ENCODE results near the gene SORBS2.

The SORBS2 gene

GRCh38 chr4:185671066-185671465 lies 140.9 kb downstream of the SORBS2 start:
- Mint-ChIP-seq H3K36me3 (ENCODE audit: low read depth) (no peaks in the 10 kb centered on the region), H3K4me3 (no peak overlapping the region), H3K27me3 (no peaks in the 10 kb centered on the region), H3K9me3 (no peaks in the 10 kb centered on the region), H3K27ac (no peak overlapping the region), H3K4me1 (no peaks in the 10 kb centered on the region)
- DNase-seq: no peak
- ATAC-seq: no peak

GRCh38 chr4:185669288-185669687 lies 142.7 kb downstream of the SORBS2 start:
- DNase-seq: no peak
- no peaks in the 10 kb centered on the region for H3K4me1 Mint-ChIP-seq
- no peaks in the 10 kb centered on the region for H3K27me3 Mint-ChIP-seq
- ATAC-seq: no peak
- H3K27ac Mint-ChIP-seq: no peak overlapping the region
- H3K36me3 Mint-ChIP-seq (ENCODE audit: low read depth): no peaks in the 10 kb centered on the region
- H3K4me3 Mint-ChIP-seq: no peak overlapping the region
- no peaks in the 10 kb centered on the region for H3K9me3 Mint-ChIP-seq

- H3K4me3 Mint-ChIP-seq: no peak overlapping the region
- H3K27me3 Mint-ChIP-seq: no peaks in the 10 kb centered on the region
- H3K27ac Mint-ChIP-seq: no peak overlapping the region
- H3K36me3 Mint-ChIP-seq (ENCODE audit: low read depth): no peaks in the 10 kb centered on the region
- ATAC-seq (no peak), DNase-seq (no peak)
- no peaks in the 10 kb centered on the region for H3K4me1 Mint-ChIP-seq
- H3K9me3 Mint-ChIP-seq: no peaks in the 10 kb centered on the region
These were observed 145.8 kb downstream of the SORBS2 start for GRCh38 chr4:185666156-185666555.

GRCh38 chr4:185665655-185666054 lies 146.3 kb downstream of the SORBS2 start:
- H3K27me3 Mint-ChIP-seq: no peaks in the 10 kb centered on the region

GRCh38 chr4:185664481-185664880 lies 147.5 kb downstream of the SORBS2 start:
- Mint-ChIP-seq H3K27me3 (no peaks in the 10 kb centered on the region), H3K4me1 (no peaks in the 10 kb centered on the region), H3K9me3 (no peaks in the 10 kb centered on the region), H3K4me3 (no peak overlapping the region), H3K27ac (no peak overlapping the region), H3K36me3 (ENCODE audit: low read depth) (no peaks in the 10 kb centered on the region)
- DNase-seq: no peak
- ATAC-seq: no peak

More at GRCh38 chr4:185665655-185666054, 146.3 kb downstream of the SORBS2 start:
- no peak for ATAC-seq
- H3K9me3 Mint-ChIP-seq: no peaks in the 10 kb centered on the region
- no peak for DNase-seq
- no peaks in the 10 kb centered on the region for H3K36me3 Mint-ChIP-seq (ENCODE audit: low read depth)
- H3K4me1 Mint-ChIP-seq: no peaks in the 10 kb centered on the region
- H3K4me3 Mint-ChIP-seq: no peak overlapping the region
- no peak overlapping the region for H3K27ac Mint-ChIP-seq

- no peaks in the 10 kb centered on the region for H3K27me3 Mint-ChIP-seq
- H3K4me1 Mint-ChIP-seq: peaks cover 2% of the 10 kb centered on the region
- no peak for DNase-seq
- ATAC-seq: no peak
- H3K9me3 Mint-ChIP-seq: no peaks in the 10 kb centered on the region
- no peaks in the 10 kb centered on the region for H3K36me3 Mint-ChIP-seq (ENCODE audit: low read depth)
- H3K27ac Mint-ChIP-seq: no peak overlapping the region
- H3K4me3 Mint-ChIP-seq: no peak overlapping the region
These were observed 149.8 kb downstream of the SORBS2 start for GRCh38 chr4:185662030-185662778.

- Mint-ChIP-seq H3K27ac (no peak overlapping the region), H3K4me3 (no peak overlapping the region), H3K36me3 (ENCODE audit: low read depth) (no peaks in the 10 kb centered on the region), H3K27me3 (no peaks in the 10 kb centered on the region), H3K4me1 (peaks cover 2% of the 10 kb centered on the region), H3K9me3 (no peaks in the 10 kb centered on the region)
- DNase-seq (no peak), ATAC-seq (no peak)
These were observed 151.7 kb downstream of the SORBS2 start for GRCh38 chr4:185660340-185660739.

GRCh38 chr4:185657699-185658098 lies 154.3 kb downstream of the SORBS2 start:
- Mint-ChIP-seq H3K4me1 (peaks cover 2% of the 10 kb centered on the region), H3K9me3 (no peaks in the 10 kb centered on the region), H3K4me3 (no peak overlapping the region), H3K27me3 (no peaks in the 10 kb centered on the region), H3K27ac (no peak overlapping the region), H3K36me3 (ENCODE audit: low read depth) (no peaks in the 10 kb centered on the region)
- no peak for DNase-seq
- ATAC-seq: peak; percentile 28

- ATAC-seq (no peak), DNase-seq (no peak)
- H3K27ac Mint-ChIP-seq: no peak overlapping the region
- no peaks in the 10 kb centered on the region for H3K27me3 Mint-ChIP-seq
- peaks cover 2% of the 10 kb centered on the region for H3K4me1 Mint-ChIP-seq
- no peaks in the 10 kb centered on the region for H3K36me3 Mint-ChIP-seq (ENCODE audit: low read depth)
- H3K9me3 Mint-ChIP-seq: no peaks in the 10 kb centered on the region
- no peak overlapping the region for H3K4me3 Mint-ChIP-seq
These were observed 154.8 kb downstream of the SORBS2 start for GRCh38 chr4:185657183-185657582.

- DNase-seq: no peak
- ATAC-seq: no peak
- no peaks in the 10 kb centered on the region for H3K27me3 Mint-ChIP-seq
- peaks cover 2% of the 10 kb centered on the region for H3K4me1 Mint-ChIP-seq
- H3K9me3 Mint-ChIP-seq: no peaks in the 10 kb centered on the region
- H3K4me3 Mint-ChIP-seq: no peak overlapping the region
- H3K27ac Mint-ChIP-seq: no peak overlapping the region
- H3K36me3 Mint-ChIP-seq (ENCODE audit: low read depth): no peaks in the 10 kb centered on the region
These were observed 155.5 kb downstream of the SORBS2 start for GRCh38 chr4:185656467-185656931.

- Mint-ChIP-seq H3K4me3 (no peak overlapping the region), H3K27me3 (peaks cover 1% of the 10 kb centered on the region), H3K36me3 (ENCODE audit: low read depth) (no peaks in the 10 kb centered on the region), H3K9me3 (no peaks in the 10 kb centered on the region), H3K27ac (no peak overlapping the region), H3K4me1 (peaks cover 2% of the 10 kb centered on the region)
- DNase-seq: no peak
- ATAC-seq: no peak
These were observed 156.9 kb downstream of the SORBS2 start for GRCh38 chr4:185654965-185655554.

- H3K4me1 Mint-ChIP-seq: peaks cover 2% of the 10 kb centered on the region
- H3K27me3 Mint-ChIP-seq: peaks cover 4% of the 10 kb centered on the region
- H3K9me3 Mint-ChIP-seq: no peaks in the 10 kb centered on the region
- no peak for ATAC-seq
- H3K4me3 Mint-ChIP-seq: no peak overlapping the region
- H3K27ac Mint-ChIP-seq: no peak overlapping the region
- DNase-seq: no peak
- H3K36me3 Mint-ChIP-seq (ENCODE audit: low read depth): no peaks in the 10 kb centered on the region
These were observed 157.7 kb downstream of the SORBS2 start for GRCh38 chr4:185654311-185654710.

GRCh38 chr4:185651851-185652250 lies 160.1 kb downstream of the SORBS2 start:
- Mint-ChIP-seq H3K36me3 (ENCODE audit: low read depth) (no peaks in the 10 kb centered on the region), H3K27ac (no peak overlapping the region), H3K9me3 (no peaks in the 10 kb centered on the region), H3K27me3 (peaks cover 9% of the 10 kb centered on the region), H3K4me1 (no peaks in the 10 kb centered on the region), H3K4me3 (no peak overlapping the region)
- DNase-seq (no peak), ATAC-seq (no peak)

- Mint-ChIP-seq H3K36me3 (ENCODE audit: low read depth) (no peaks in the 10 kb centered on the region), H3K4me3 (no peak overlapping the region), H3K4me1 (no peaks in the 10 kb centered on the region), H3K27me3 (peaks cover 10% of the 10 kb centered on the region), H3K27ac (no peak overlapping the region), H3K9me3 (no peaks in the 10 kb centered on the region)
- no peak for DNase-seq
- no peak for ATAC-seq
These were observed 160.8 kb downstream of the SORBS2 start for GRCh38 chr4:185651137-185651677.

GRCh38 chr4:185648631-185649030 lies 163.4 kb downstream of the SORBS2 start:
- ATAC-seq (no peak), DNase-seq (no peak)
- Mint-ChIP-seq H3K27ac (no peak overlapping the region), H3K4me1 (no peaks in the 10 kb centered on the region), H3K36me3 (ENCODE audit: low read depth) (no peaks in the 10 kb centered on the region), H3K27me3 (peaks cover 12% of the 10 kb centered on the region), H3K4me3 (no peak overlapping the region), H3K9me3 (no peaks in the 10 kb centered on the region)

Measured in activated naive CD8-positive, alpha-beta T cell treated with anti-CD3 and anti-CD28 coated beads, Interleukin-2, amount 50 U/mL, for 24 hours (primary cell).